PC-3 (cell line): Measurements from ENCODE around the gene CDK15.

ENCODE experiments used
- CTCF ChIP-seq: fragments of 300-600 bp; sonication (generic); conservative IDR thresholded peaks from 2 replicates; pipeline ENCODE4 v1.5.1; 2017; ENCODE audit warnings: antibody characterized with exemption, low read depth, mild to moderate bottlenecking, low read length
- EZH2 ChIP-seq: fragments of 300-600 bp; sonication (generic); IDR thresholded peaks from one replicate; pipeline ENCODE4 v1.6.1; 2017; ENCODE audit warnings: antibody characterized with exemption, mild to moderate bottlenecking, low read length; ENCODE audit not compliant: unreplicated experiment

- no peak for TF ChIP-seq CTCF
- no peak for TF ChIP-seq EZH2
Measured at GRCh38 chr2:201854841-201855240, 48.5 kb downstream of the CDK15 start.
